Stomach smooth muscle (tissue), 2 donors: Measurements from ENCODE around the gene USP30.

Experiments
- H3K27ac ChIP-seq: one replicate; pipeline ENCODE4 v1.7.0; 2013; ENCODE audit warnings: mild to moderate bottlenecking, low read length, inconsistent platforms
- H3K27me3 ChIP-seq, 2 donors: one replicate each; pipeline ENCODE4 v1.7.0; 2013; ENCODE audit warnings: low read length in 2 of 2; ENCODE audit not compliant: insufficient read depth in 2 of 2, control insufficient read depth in 1 of 2
- H3K36me3 ChIP-seq, 2 donors: one replicate each; pipeline ENCODE4 v1.7.0; 2013; ENCODE audit warnings: low read length in 2 of 2; ENCODE audit not compliant: control insufficient read depth in 2 of 2, insufficient read depth in 2 of 2
- H3K4me1 ChIP-seq: one replicate; pipeline ENCODE4 v1.7.0; 2013; ENCODE audit warnings: low read length; ENCODE audit not compliant: control insufficient read depth, insufficient read depth
- H3K4me3 ChIP-seq, 2 donors: one replicate each; pipeline ENCODE4 v1.7.0; 2013; ENCODE audit warnings: low read length in 2 of 2
- H3K9ac ChIP-seq, 2 donors: one replicate each; pipeline ENCODE4 v1.7.0; 2013; ENCODE audit warnings: low read length in 2 of 2, mild to moderate bottlenecking in 1 of 2
- H3K9me3 ChIP-seq, 2 donors: one replicate each; pipeline ENCODE4 v1.7.0; 2013; ENCODE audit warnings: low read length in 2 of 2; ENCODE audit not compliant: control insufficient read depth in 2 of 2
- donor health status: healthy.
- donor health status: Pancreatic carcinoma.

The USP30 gene

DNA sequence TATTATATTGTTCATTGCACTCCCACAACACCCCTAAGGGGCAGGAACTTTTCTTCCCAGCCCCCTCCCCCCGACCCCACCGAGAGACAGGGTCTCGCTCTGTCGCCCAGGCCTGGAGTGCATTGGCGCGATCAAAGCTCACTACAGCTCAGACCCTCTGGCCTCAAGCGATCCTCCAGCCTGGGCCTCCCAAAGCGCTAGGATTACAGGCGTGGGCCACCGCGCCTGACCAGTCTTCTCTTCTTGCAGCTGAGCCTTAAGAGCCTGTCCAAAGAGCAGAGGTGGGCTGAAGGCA, 44.7 kb downstream of the USP30 start:
- H3K4me1 ChIP-seq, result peaks cover 24% of the 10 kb centered on the region
- H3K36me3 ChIP-seq, result peaks cover 4 to 6% of the 10 kb centered on the region in 2 donors
- no peak overlapping the region for H3K27ac ChIP-seq
- H3K9me3 ChIP-seq, result no peaks in the 10 kb centered on the region
- H3K9ac ChIP-seq, result no peak overlapping the region
- no peaks in the 10 kb centered on the region for H3K27me3 ChIP-seq
- H3K4me3 ChIP-seq, result no peak overlapping the region

DNA sequence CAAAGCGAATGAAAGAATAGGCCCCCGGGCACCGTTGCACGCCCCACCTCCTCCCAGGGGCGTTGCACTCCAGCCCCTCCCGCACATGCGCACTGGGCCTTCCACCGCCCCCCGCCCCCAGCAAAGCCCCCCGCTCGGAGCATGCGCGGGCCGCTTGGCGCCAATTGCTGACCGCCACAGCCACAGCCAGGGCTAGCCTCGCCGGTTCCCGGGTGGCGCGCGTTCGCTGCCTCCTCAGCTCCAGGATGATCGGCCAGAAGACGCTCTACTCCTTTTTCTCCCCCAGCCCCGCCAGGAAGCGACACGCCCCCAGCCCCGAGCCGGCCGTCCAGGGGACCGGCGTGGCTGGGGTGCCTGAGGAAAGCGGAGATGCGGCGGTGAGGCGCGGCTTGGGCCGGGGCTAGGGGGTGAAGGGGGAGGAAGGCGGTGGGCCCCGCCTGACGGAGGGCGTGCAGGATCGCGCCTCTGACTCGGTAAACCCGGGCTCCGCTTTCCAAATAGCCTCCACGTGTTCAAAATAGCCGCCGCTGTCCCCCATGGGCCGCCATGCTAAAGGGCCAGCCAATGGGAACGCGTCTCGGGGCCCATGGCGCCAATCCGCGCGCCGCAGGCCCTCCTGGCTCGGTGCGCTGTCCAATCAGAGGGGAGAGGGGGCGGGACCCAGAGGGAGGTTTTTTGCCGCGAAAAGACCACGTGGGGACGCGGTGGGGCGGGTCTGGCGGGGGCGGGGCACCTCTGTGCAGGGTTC, 45.2 kb downstream of the USP30 start, which contains the start of gene UNG:
Gene UNG, plus strand, starts transcription at position 163 of the 748 bp plus-strand sequence. Its CDS starts 83 bp downstream, at position 246.
- Histone ChIP-seq H3K27ac (peak within 1 kb of the TSS; percentile 75), H3K9me3 (no peaks in the 10 kb centered on the region), H3K4me1 (peaks cover 19% of the 10 kb centered on the region), H3K36me3 (peaks cover 6 to 11% of the 10 kb centered on the region in 2 donors), H3K4me3 (peak within 1 kb of the TSS; percentile 85 to 96), H3K9ac (peak within 1 kb of the TSS; percentile 90), H3K27me3 (no peaks in the 10 kb centered on the region)

DNA sequence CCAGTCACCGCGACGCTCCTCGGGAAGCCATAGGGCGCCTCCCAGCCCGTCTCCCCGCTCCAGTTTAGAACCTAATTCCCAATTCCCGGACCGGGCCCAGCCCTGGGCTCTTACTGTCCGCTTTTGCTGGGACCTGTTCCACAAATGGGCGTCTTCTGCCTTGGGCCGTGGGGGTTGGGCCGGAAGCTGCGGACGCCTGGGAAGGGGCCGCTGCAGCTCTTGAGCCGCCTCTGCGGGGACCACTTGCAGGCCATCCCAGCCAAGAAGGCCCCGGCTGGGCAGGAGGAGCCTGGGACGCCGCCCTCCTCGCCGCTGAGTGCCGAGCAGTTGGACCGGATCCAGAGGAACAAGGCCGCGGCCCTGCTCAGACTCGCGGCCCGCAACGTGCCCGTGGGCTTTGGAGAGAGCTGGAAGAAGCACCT, 45.8 kb downstream of the USP30 start:
- H3K9me3 ChIP-seq, result no peaks in the 10 kb centered on the region
- H3K27ac ChIP-seq, result peak overlapping the region; percentile 75
- peak overlapping the region; percentile 90 for H3K9ac ChIP-seq
- peak overlapping the region; percentile 85 to 96 for H3K4me3 ChIP-seq
- peaks cover 13% of the 10 kb centered on the region for H3K4me1 ChIP-seq
- no peaks in the 10 kb centered on the region for H3K27me3 ChIP-seq
- H3K36me3 ChIP-seq, result peaks cover 7 to 13% of the 10 kb centered on the region in 2 donors

DNA sequence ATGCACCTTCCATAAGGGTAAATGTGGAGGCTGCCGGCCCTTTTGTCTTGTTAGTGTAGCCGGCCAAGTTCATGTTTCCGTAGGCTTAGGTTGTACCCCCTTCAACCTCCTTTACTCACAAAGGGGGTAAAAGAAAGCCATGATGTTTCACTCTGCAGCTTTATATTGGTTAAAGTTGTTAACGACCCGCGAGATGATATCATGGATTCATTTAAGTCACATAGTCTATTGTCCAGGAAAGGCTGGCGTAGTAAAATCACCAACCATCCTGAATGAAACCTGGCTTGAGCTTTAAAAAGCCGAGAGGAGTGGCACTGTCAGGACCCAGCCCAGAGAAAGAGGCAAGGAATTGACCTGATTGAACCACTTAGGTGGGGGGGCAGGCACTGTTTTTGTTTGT, 46.3 kb downstream of the USP30 start:
- H3K27me3 ChIP-seq, result no peaks in the 10 kb centered on the region
- H3K4me3 ChIP-seq, result peak overlapping the region; percentile 85 to 96
- peaks cover 9% of the 10 kb centered on the region for H3K4me1 ChIP-seq
- peak overlapping the region; percentile 90 for H3K9ac ChIP-seq
- H3K36me3 ChIP-seq, result peaks cover 11 to 16% of the 10 kb centered on the region in 2 donors
- peak overlapping the region; percentile 75 for H3K27ac ChIP-seq
- no peaks in the 10 kb centered on the region for H3K9me3 ChIP-seq

DNA sequence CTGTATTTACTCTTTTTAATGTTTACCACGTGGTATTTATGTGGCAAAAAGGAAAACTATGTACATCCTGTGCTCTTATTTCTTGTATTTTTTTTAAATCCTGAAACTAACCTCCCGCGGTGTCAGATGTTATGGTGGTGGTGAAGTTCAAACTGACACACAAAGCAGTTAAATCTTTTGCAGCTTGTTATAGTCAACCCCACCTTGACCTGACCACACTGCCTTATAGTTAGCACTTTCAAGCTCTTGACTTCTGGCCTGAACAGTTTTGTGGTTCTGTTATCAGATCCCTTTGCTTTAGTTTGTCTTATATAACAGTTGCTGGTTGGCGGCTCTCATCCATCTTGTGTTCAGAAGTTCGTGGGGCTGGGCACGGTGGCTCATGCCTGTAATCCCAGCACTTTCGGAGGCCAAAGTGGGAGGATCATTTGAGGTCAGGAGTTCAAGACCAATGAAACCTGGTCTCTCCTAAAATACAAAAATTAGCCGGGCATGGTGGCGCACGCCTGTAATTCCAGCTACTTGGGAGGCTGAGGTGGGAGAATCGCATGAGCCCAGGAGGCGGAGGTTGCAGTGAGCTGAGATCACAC, 47.1 kb downstream of the USP30 start:
- H3K4me1 ChIP-seq, result peaks cover 7% of the 10 kb centered on the region
- H3K27me3 ChIP-seq, result no peaks in the 10 kb centered on the region
- peak overlapping the region in 1 of 2 donors; percentile 90 for H3K9ac ChIP-seq
- H3K9me3 ChIP-seq, result no peaks in the 10 kb centered on the region
- peaks cover 17 to 20% of the 10 kb centered on the region in 2 donors for H3K36me3 ChIP-seq
- H3K4me3 ChIP-seq, result peak overlapping the region; percentile 85 to 96
- peak overlapping the region; percentile 75 for H3K27ac ChIP-seq

DNA sequence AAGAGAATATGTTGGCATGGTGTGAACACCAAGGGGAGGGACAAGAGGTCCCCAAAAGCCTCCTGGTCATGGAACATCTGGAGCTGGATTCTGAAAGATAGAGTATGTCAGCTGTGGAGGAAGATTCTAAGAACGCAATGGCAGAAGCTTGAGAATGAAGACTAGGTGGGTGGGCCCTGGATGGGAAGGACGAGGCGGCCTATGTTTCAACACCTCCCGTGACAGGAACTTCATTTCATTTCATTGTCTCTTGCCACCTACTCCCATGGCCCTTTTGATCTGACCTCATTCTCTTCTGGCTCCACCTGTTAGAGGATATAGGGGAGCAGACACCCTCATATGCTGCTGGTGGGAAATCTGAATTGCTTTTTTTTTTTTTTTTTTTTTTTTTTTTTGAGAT, 48.4 kb downstream of the USP30 start:
- peaks cover 7% of the 10 kb centered on the region for H3K4me1 ChIP-seq
- no peak overlapping the region for H3K9ac ChIP-seq
- H3K27ac ChIP-seq, result no peak overlapping the region
- no peak overlapping the region for H3K4me3 ChIP-seq
- peaks cover 27 to 31% of the 10 kb centered on the region in 2 donors for H3K36me3 ChIP-seq
- H3K27me3 ChIP-seq, result no peaks in the 10 kb centered on the region
- no peaks in the 10 kb centered on the region for H3K9me3 ChIP-seq

DNA sequence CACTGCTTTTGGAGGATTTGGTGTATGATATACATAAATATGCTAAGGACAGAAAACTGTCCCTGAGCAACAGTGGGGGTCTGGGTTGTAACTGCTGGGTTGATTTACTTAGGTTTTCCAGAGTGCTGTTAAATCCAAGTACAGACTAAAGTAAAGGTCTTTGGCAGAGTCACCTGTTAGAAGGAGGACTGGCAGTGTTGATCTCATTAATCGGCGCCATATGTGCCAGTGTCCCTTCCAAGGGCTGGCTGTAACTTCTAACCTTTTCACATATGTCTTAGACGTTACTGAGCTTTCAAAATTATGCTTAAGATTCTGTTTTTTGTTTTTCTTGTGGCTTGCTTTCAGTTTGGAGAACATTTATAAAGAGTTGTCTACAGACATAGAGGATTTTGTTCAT, 50.1 kb downstream of the USP30 start:
- Histone ChIP-seq H3K36me3 (peaks cover 36 to 41% of the 10 kb centered on the region in 2 donors), H3K9ac (no peak overlapping the region)

DNA sequence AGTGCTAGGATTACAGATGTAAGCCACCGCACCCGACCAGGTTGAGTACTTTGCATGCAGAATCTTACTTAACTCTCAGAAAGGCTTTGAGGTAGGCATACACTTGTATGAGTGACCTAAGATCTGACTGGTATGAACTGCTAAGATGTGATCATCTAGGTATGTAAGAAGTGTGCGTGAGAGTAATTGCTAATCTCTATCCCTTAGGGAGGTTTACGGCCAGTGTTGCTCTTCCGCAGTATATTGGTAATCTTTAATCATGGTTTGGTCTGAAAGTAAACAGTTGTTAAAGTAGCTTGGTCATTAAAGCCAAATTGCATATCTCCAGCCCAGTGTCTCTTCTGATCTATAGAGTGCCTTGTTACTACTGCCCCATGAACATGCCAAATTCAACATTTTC, 52.8 kb downstream of the USP30 start:
- no peak overlapping the region for H3K4me3 ChIP-seq
- H3K27ac ChIP-seq, result no peak overlapping the region
- no peaks in the 10 kb centered on the region for H3K27me3 ChIP-seq
- no peaks in the 10 kb centered on the region for H3K9me3 ChIP-seq
- no peak overlapping the region for H3K9ac ChIP-seq
- peaks cover 5% of the 10 kb centered on the region for H3K4me1 ChIP-seq
- peaks cover 41 to 53% of the 10 kb centered on the region in 2 donors for H3K36me3 ChIP-seq

More for the DNA sequence above, 50.1 kb downstream of the USP30 start:
- no peaks in the 10 kb centered on the region for H3K27me3 ChIP-seq
- no peak overlapping the region for H3K4me3 ChIP-seq
- no peak overlapping the region for H3K27ac ChIP-seq
- no peaks in the 10 kb centered on the region for H3K9me3 ChIP-seq
- H3K4me1 ChIP-seq, result peaks cover 2% of the 10 kb centered on the region

DNA sequence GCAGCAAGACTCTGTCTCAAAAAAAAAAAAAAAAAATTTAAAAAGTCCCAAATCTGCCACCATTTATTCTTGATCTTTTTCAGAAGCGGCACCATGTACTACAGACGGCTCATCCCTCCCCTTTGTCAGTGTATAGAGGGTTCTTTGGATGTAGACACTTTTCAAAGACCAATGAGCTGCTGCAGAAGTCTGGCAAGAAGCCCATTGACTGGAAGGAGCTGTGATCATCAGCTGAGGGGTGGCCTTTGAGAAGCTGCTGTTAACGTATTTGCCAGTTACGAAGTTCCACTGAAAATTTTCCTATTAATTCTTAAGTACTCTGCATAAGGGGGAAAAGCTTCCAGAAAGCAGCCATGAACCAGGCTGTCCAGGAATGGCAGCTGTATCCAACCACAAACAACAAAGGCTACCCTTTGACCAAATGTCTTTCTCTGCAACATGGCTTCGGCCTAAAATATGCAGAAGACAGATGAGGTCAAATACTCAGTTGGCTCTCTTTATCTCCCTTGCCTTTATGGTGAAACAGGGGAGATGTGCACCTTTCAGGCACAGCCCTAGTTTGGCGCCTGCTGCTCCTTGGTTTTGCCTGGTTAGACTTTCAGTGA, 57.5 kb downstream of the USP30 start:
- Histone ChIP-seq H3K9ac (peak overlapping the region in 1 of 2 donors; percentile 74), H3K4me3 (no peak overlapping the region), H3K36me3 (peaks cover 25 to 31% of the 10 kb centered on the region in 2 donors), H3K27me3 (no peaks in the 10 kb centered on the region), H3K9me3 (no peaks in the 10 kb centered on the region), H3K27ac (peak overlapping the region; percentile 96), H3K4me1 (peaks cover 38% of the 10 kb centered on the region)

DNA sequence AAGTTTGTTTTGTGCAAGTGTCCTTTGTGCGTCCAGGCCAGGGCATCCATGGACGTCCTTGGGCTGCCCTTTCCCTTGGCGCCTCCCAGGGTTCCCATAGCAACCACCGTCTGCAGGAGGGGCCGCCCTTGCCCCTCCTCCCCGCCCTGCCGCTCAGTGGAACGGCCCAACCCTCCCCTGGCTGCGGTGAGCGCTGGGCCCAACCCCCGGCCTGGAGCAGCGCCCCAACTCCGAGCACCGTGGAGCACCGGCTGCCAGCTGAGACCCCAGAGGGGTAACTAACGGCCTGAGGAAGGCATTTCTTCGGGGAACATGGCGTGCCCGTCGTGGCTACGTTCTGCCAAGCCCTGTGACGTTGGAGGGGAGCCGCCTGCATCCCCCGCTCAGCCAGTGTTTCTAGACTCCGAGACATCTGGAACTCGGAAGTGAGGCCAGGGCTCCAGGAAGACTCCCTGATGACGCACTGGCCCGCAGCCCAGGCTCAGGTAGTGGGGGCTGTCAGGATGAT, 58.7 kb downstream of the USP30 start:
- peaks cover 50% of the 10 kb centered on the region for H3K4me1 ChIP-seq
- no peaks in the 10 kb centered on the region for H3K9me3 ChIP-seq
- H3K9ac ChIP-seq, result peak overlapping the region; percentile 74 to 90
- peak overlapping the region; percentile 96 for H3K27ac ChIP-seq
- H3K36me3 ChIP-seq, result peaks cover 13 to 19% of the 10 kb centered on the region in 2 donors
- peak overlapping the region; percentile 70 to 79 for H3K4me3 ChIP-seq
- no peaks in the 10 kb centered on the region for H3K27me3 ChIP-seq
